ENCODE data around the gene UBE2Q1.

The UBE2Q1 gene

GRCh38 chr1:154557939-154558719, at the start of gene UBE2Q1:
TSS of gene UBE2Q1 (minus strand) at chr1:154558662. CDS start at chr1:154558553, 109 bp downstream.
- peak; percentile 74 for DNase-seq

- peak; percentile 95 for DNase-seq
These were observed 49.3 kb upstream of the UBE2Q1 start, which contains the start of gene ADAR for GRCh38 chr1:154607609-154608396. TSS of gene ADAR (minus strand) at chr1:154608186. CDS start at chr1:154608006, 180 bp downstream.

- DNase-seq: no peak
These were observed 48.7 kb upstream of the UBE2Q1 start for GRCh38 chr1:154607106-154607608.

GRCh38 chr1:154605534-154605933, 47.1 kb upstream of the UBE2Q1 start:
- DNase-seq: no peak

- DNase-seq: no peak
These were observed 44.9 kb upstream of the UBE2Q1 start for GRCh38 chr1:154603317-154603716.

GRCh38 chr1:154599658-154600057, 41.2 kb upstream of the UBE2Q1 start:
- no peak for DNase-seq

GRCh38 chr1:154598871-154599635, 40.6 kb upstream of the UBE2Q1 start:
- no peak for DNase-seq

- no peak for DNase-seq
These were observed 37.2 kb upstream of the UBE2Q1 start for GRCh38 chr1:154595621-154596020.

GRCh38 chr1:154594811-154595210, 36.3 kb upstream of the UBE2Q1 start:
- DNase-seq: no peak

GRCh38 chr1:154593390-154593789, 34.9 kb upstream of the UBE2Q1 start:
- DNase-seq: no peak

- DNase-seq: no peak
These were observed 32.7 kb upstream of the UBE2Q1 start for GRCh38 chr1:154591206-154591605.

- no peak for DNase-seq
These were observed 32.3 kb upstream of the UBE2Q1 start for GRCh38 chr1:154590756-154591155.

- no peak for DNase-seq
These were observed 31.3 kb upstream of the UBE2Q1 start for GRCh38 chr1:154589780-154590179.

- no peak for DNase-seq
These were observed 28.2 kb upstream of the UBE2Q1 start for GRCh38 chr1:154586641-154587040.

- DNase-seq: no peak
These were observed 27.8 kb upstream of the UBE2Q1 start for GRCh38 chr1:154586231-154586630.

GRCh38 chr1:154584267-154584994, 26.0 kb upstream of the UBE2Q1 start:
- DNase-seq: no peak

- DNase-seq: peak; percentile 38
These were observed 25.3 kb upstream of the UBE2Q1 start for GRCh38 chr1:154583773-154584172.

- DNase-seq: no peak
These were observed 24.4 kb upstream of the UBE2Q1 start for GRCh38 chr1:154582885-154583284.

- DNase-seq: no peak
These were observed 23.3 kb upstream of the UBE2Q1 start for GRCh38 chr1:154581766-154582165.

- no peak for DNase-seq
These were observed 20.9 kb upstream of the UBE2Q1 start for GRCh38 chr1:154579374-154579773.

GRCh38 chr1:154578058-154578418, 19.6 kb upstream of the UBE2Q1 start:
- peak; percentile 50 for DNase-seq

- no peak for DNase-seq
These were observed 19.0 kb upstream of the UBE2Q1 start for GRCh38 chr1:154577346-154578057.

All from femur (tissue), 1 donor.